HepG2 (cell line): Measurements from ENCODE around the gene RNF14. TPM values are rescaled to one million over a fixed set of nuclear protein-coding genes. Genes with fewer than 3 reads are reported as not detected.

Experiments
- ATAC-seq: fragments of 200-7000 bp; cut with Tn5 transposase; 3 replicates; pipeline ENCODE4 v1.9.1; 2020; ENCODE audit warnings: mild to moderate bottlenecking, moderate library complexity
- BruUV-seq: library from RNA; stranded (reverse); fragments of 400-500 nt; replicated peaks from 2 replicates; lab custom pipeline; 2021; lab: Mats Ljungman, UMichigan
- CTCF ChIA-PET: fragments of 300-600 bp; formaldehyde crosslinking; extraction: SDS; loops from one replicate; lab custom pipeline; 2021; ENCODE audit warnings: low total read pairs, inconsistent platforms, low intra/inter-chr PET ratio; lab: Yijun Ruan, JAX
- POLR2A ChIA-PET: fragments of 350-600 bp; sonication (Branson Sonifier 250); formaldehyde crosslinking; loops from one replicate; lab custom pipeline; 2020; ENCODE audit warnings: antibody characterized with exemption, inconsistent platforms; lab: Yijun Ruan, JAX
- DNase-seq: peaks from one replicate; pipeline ENCODE4 v3.0.0-alpha.2; 2015; ENCODE audit warnings: low spot score
- FAIRE-seq: peaks from 3 replicates; lab custom pipeline; 2011; peaks lifted over from hg19 to GRCh38; lab: Jason Lieb, UNC
- H2AFZ ChIP-seq: one replicate; pipeline ENCODE4 v1.6.1; 2011; ENCODE audit warnings: low read length, inconsistent platforms
- H3K27ac ChIP-seq: fragments of 300-600 bp; 3 replicates; pipeline ENCODE4 v1.8.0; 2011; ENCODE audit warnings: mixed run types, mild to moderate bottlenecking, mixed read lengths, low read length, inconsistent platforms; ENCODE audit not compliant: insufficient read depth; ENCODE audit errors: extremely low read length
- H3K27me3 ChIP-seq, 2 experiments: fragments of 200-600 bp in 1 of 2; 2 replicates in 1 of 2; 3 replicates in 1 of 2; pipeline versions ENCODE4 v1.6.0 to v1.8.0; 2011; ENCODE audit warnings: low read length in 2 of 2, mild to moderate bottlenecking in 2 of 2, moderate library complexity in 2 of 2, inconsistent platforms in 1 of 2; ENCODE audit not compliant: insufficient read depth in 2 of 2, control insufficient read depth in 1 of 2
- H3K36me3 ChIP-seq, 2 experiments: fragments of 200-600 bp in 1 of 2; replicated peaks in 1 of 2; 2 replicates in 1 of 2; 3 replicates in 1 of 2; pipeline versions ENCODE4 v1.5.1 to v1.8.0; 2011; ENCODE audit warnings: low read length in 2 of 2, inconsistent platforms in 1 of 2; ENCODE audit not compliant: insufficient read depth in 2 of 2, control insufficient read depth in 1 of 2
- H3K4me1 ChIP-seq: 2 replicates; pipeline ENCODE4 v1.5.1; 2012; ENCODE audit warnings: low read length, inconsistent platforms; ENCODE audit not compliant: insufficient read depth
- H3K4me2 ChIP-seq: 2 replicates; pipeline ENCODE4 v1.6.0; 2011; ENCODE audit warnings: low read depth, low read length, inconsistent platforms
- H3K4me3 ChIP-seq, 3 experiments: fragments of 200-600 bp in 1 of 3; sonication (generic), shearing (Covaris generic) in 1 of 3; replicated peaks in 1 of 3; 2 replicates each; pipeline ENCODE4 v1.5.1; 2011 to 2016; ENCODE audit warnings: low read length in 3 of 3, inconsistent platforms in 2 of 3, low read depth in 2 of 3, mild to moderate bottlenecking in 2 of 3, control low read depth in 1 of 3, mixed read lengths in 1 of 3; ENCODE audit not compliant: insufficient read depth in 1 of 3
- H3K79me2 ChIP-seq: one replicate; pipeline ENCODE4 v1.6.1; 2011; ENCODE audit warnings: low read length, inconsistent platforms; ENCODE audit not compliant: insufficient read depth
- H3K9ac ChIP-seq: 2 replicates; pipeline ENCODE4 v1.6.0; 2011; ENCODE audit warnings: mild to moderate bottlenecking, low read depth, low read length, inconsistent platforms; ENCODE audit not compliant: insufficient read depth
- H3K9me3 ChIP-seq: 2 replicates; pipeline ENCODE4 v1.5.1; 2012; ENCODE audit warnings: mild to moderate bottlenecking, low read length
- H4K20me1 ChIP-seq: 2 replicates; pipeline ENCODE4 v1.6.0; 2011; ENCODE audit warnings: inconsistent platforms, mild to moderate bottlenecking, low read length, moderate library complexity; ENCODE audit not compliant: insufficient read depth
- ARID3A ChIP-seq: IDR thresholded peaks from 2 replicates; pipeline ENCODE4 v1.6.1; 2012; ENCODE audit warnings: low read depth, low read length, improper control_type of control experiment
- ATF7 ChIP-seq, 2 experiments: fragments of 450-650 bp in 1 of 2; sonication (generic) in 1 of 2; formaldehyde crosslinking in 1 of 2; IDR thresholded peaks; 2 replicates each; pipeline versions ENCODE4 v1.4.0 to v1.6.1; 2016 to 2020; ENCODE audit warnings: antibody characterized with exemption in 1 of 2, mild to moderate bottlenecking in 1 of 2, missing genetic modification reagents in 1 of 2
- CTCF ChIP-seq: sonication (generic); formaldehyde crosslinking; IDR thresholded peaks from 2 replicates; pipeline ENCODE4 v1.5.0; 2020; ENCODE audit warnings: mild to moderate bottlenecking, missing genetic modification reagents, moderate library complexity
- MED1 ChIP-seq: sonication (generic); formaldehyde crosslinking; IDR thresholded peaks from 2 replicates; pipeline ENCODE4 v1.4.0; 2020; ENCODE audit warnings: missing genetic modification reagents
- MEF2D ChIP-seq: sonication (generic); formaldehyde crosslinking; IDR thresholded peaks from 2 replicates; pipeline ENCODE4 v1.5.1; 2020; ENCODE audit warnings: mild to moderate bottlenecking, missing genetic modification reagents
- SIN3B ChIP-seq: fragments of 150-350 bp; IDR thresholded peaks from 2 replicates; pipeline ENCODE4 v1.6.1; 2014; ENCODE audit warnings: low read length
- SOX6 ChIP-seq, 2 experiments: fragments of 450-650 bp in 1 of 2; sonication (generic) in 1 of 2; formaldehyde crosslinking in 1 of 2; IDR thresholded peaks; 2 replicates each; pipeline versions ENCODE4 v1.4.0 to v1.6.1; 2017 to 2020; ENCODE audit warnings: antibody characterized with exemption in 1 of 2, mild to moderate bottlenecking in 1 of 2, missing genetic modification reagents in 1 of 2
- TSC22D2 ChIP-seq: sonication (generic); formaldehyde crosslinking; IDR thresholded peaks from 2 replicates; pipeline ENCODE4 v1.5.1; 2020; ENCODE audit warnings: missing genetic modification reagents, mild to moderate bottlenecking, borderline replicate concordance
- ZNF3 ChIP-seq: IDR thresholded peaks from 2 replicates; pipeline ENCODE4 v1.7.0; 2017; ENCODE audit warnings: inconsistent platforms
- ZNF484 ChIP-seq: sonication (generic); formaldehyde crosslinking; IDR thresholded peaks from 2 replicates; pipeline ENCODE4 v1.5.1; 2020; ENCODE audit warnings: mild to moderate bottlenecking, low read depth, missing genetic modification reagents, borderline replicate concordance
- ZNF572 ChIP-seq: sonication (generic); formaldehyde crosslinking; IDR thresholded peaks from 2 replicates; pipeline ENCODE4 v1.5.1; 2020; ENCODE audit warnings: mild to moderate bottlenecking, missing genetic modification reagents
- ZNF629 ChIP-seq: sonication (generic); formaldehyde crosslinking; conservative IDR thresholded peaks from 2 replicates; pipeline ENCODE4 v1.5.0; 2020; ENCODE audit warnings: missing genetic modification reagents
- WGBS: methylation state at CpG from one replicate; pipeline ENCODE4 v1.1.6; 2017; ENCODE audit warnings: low lambda C conversion rate; 5-methylcytosine and 5-hydroxymethylcytosine counted together
- in situ Hi-C: cut with HindIII; loops from 2 replicates; pipeline ENCODE4 v1.10.0; 2017; ENCODE audit warnings: low pct_unique_long_range_greater_than_20kb; ENCODE audit not compliant: extremely low pct_ligation_motif_present
- intact Hi-C: fragments of 100-400 bp; cut with micrococcal nuclease; formaldehyde crosslinking; loops from one replicate; pipeline ENCODE4 v1.10.0; 2022; ENCODE audit not compliant: unreplicated experiment
- polyA plus RNA-seq, 8 experiments: library from polyadenylated mRNA; depleted of rRNA in 3 of 8; stranded (reverse) in 7 of 8; unstranded in 1 of 8; fragments of >200 nt; fragmentation: Illumina TruSeq in 4 of 8; extraction: Trizol in 4 of 8; gene quantifications; 2 replicates each; pipeline versions ENCODE4 v1.2.1 to v1.2.3, GENCODE V29; 2011 to 2016; ENCODE audit warnings: low read depth in 4 of 8, missing spikeins in 1 of 8, mixed read lengths in 1 of 8; ENCODE audit not compliant: insufficient read depth in 1 of 8
- total RNA-seq, 5 experiments: library from RNA; depleted of rRNA; stranded (reverse); fragments of >200 nt; fragmentation: Illumina TruSeq; extraction: Trizol; gene quantifications; 2 replicates each; pipeline ENCODE4 v1.2.3, GENCODE V29; 2016; ENCODE audit warnings: low read depth in 1 of 5

The RNF14 gene
- total and polyA plus RNA-seq, 2 of the 13 experiments (the other 11 are each of a cell fraction or from before 2014, with no cell fraction given) = 11.3 to 28.1 TPM

- peak; percentile 66 for TF ChIP-seq ARID3A
- peak; percentile 64 for TF ChIP-seq CTCF (CRISPR knock-in tag)
- peak; percentile 79 for TF ChIP-seq ZNF3 (CRISPR knock-in tag)
- TF ChIP-seq ZNF629 (CRISPR knock-in tag) = peak; percentile 60; the same call in 1 of the 2 replicates
- no peak for TF ChIP-seq ZNF572 (CRISPR knock-in tag)
- TF ChIP-seq MED1 (CRISPR knock-in tag) = no peak
Measured at GRCh38 chr5:142014911-142015584, 46.1 kb downstream of the RNF14 start (continued).

- BruUV-seq = no TSS peak
- Histone ChIP-seq H3K9me3 (peaks cover 6% of the 10 kb centered on the region; the same call in 1 of the 2 replicates), H3K36me3 (no peaks in the 10 kb centered on the region), H3K27me3 (peaks cover 0 to 5% of the 10 kb centered on the region in 2 experiments; a peak in 1 of 5 replicates), H3K4me3 (no peak overlapping the region), H3K27ac (no peak overlapping the region), H3K9ac (no peak overlapping the region), H2AFZ (no peak overlapping the region), H3K79me2 (no peaks in the 10 kb centered on the region), H4K20me1 (no peaks in the 10 kb centered on the region), H3K4me1 (peaks cover 43% of the 10 kb centered on the region), H3K4me2 (no peak overlapping the region)
- in situ Hi-C loops (no loop called here), intact Hi-C loops (loop anchor here (2.0 kb wide), 1 partner anchor 23 kb away; no protein-coding TSS in a partner anchor)
- ATAC-seq (no peak), FAIRE-seq (no peak), DNase-seq (no peak)
- CTCF ChIA-PET = interaction anchor here (1.2 to 2.1 kb wide), 2 partner anchors 24 to 324 kb away, joined by 6 to 9 read pairs; no protein-coding TSS in a partner anchor
- POLR2A ChIA-PET = no interaction called here
- WGBS = 20% methylated on average over 6 of the region's 6 CpGs
- no peak for TF ChIP-seq MEF2D (CRISPR knock-in tag)
- TF ChIP-seq TSC22D2 = no peak
- no peak for TF ChIP-seq SIN3B
- no peak for TF ChIP-seq ZNF484
- TF ChIP-seq ATF7 (IDR thresholded peaks at IDR 0.05) = 0 out of 2 replicates have a peak, but pooled peaks have one; percentile 11
- TF ChIP-seq ATF7 (CRISPR knock-in tag; IDR thresholded peaks at IDR 0.05) = no peak
- TF ChIP-seq SOX6 (IDR thresholded peaks at IDR 0.05) = no peak
- no peak for TF ChIP-seq SOX6 (CRISPR knock-in tag; IDR thresholded peaks at IDR 0.05)
Measured at GRCh38 chr5:142015781-142016533, 47.1 kb downstream of the RNF14 start.
